Body of pancreas (tissue), 4 donors: ENCODE measurements around the gene ROPN1B.
"Not testable (repeated sequence)": the region's sequence is repeated elsewhere in the genome, so short reads cannot be mapped to it uniquely, and the experiment has no call there.

Experiments
- CTCF ChIP-seq, 7 experiments: fragments of 450-650 bp in 4 of 7; fragments of 200-600 bp in 3 of 7; sonication (generic) in 3 of 7; IDR thresholded peaks; one replicate each; pipeline ENCODE4 v1.5.1; 2016 to 2019; ENCODE audit warnings: antibody characterized with exemption in 7 of 7
- POLR2A ChIP-seq, 3 donors: fragments of 450-650 bp; IDR thresholded peaks; one replicate each; pipeline ENCODE4 v1.6.1; 2016; ENCODE audit warnings: antibody characterized with exemption in 3 of 3, mild to moderate bottlenecking in 2 of 3

GRCh38 chr3:125936891-125937290 is 32.1 kb upstream of the ROPN1B start:
- TF ChIP-seq CTCF, POLR2A (IDR thresholded peaks at IDR 0.05): not testable (repeated sequence)
